Liver (tissue), 3 donors: Measurements from ENCODE around the gene AUP1.
A peak's percentile ranks its signal among the peaks of the same experiment; 100 is the strongest.

Experiments used
- FOXA1 ChIP-seq: IDR thresholded peaks from 2 replicates; pipeline ENCODE4 v1.6.1; 2016; ENCODE audit warnings: antibody characterized with exemption
- HNF4A ChIP-seq, 2 donors: conservative IDR thresholded peaks; 2 replicates each; pipeline ENCODE4 v1.6.1; 2016; ENCODE audit warnings: antibody characterized with exemption in 2 of 2, mild to moderate bottlenecking in 2 of 2
- HNF4G ChIP-seq: IDR thresholded peaks from 2 replicates; pipeline ENCODE4 v1.6.1; 2016; ENCODE audit warnings: antibody characterized with exemption
- JUND ChIP-seq, 2 donors: IDR thresholded peaks; 2 replicates each; pipeline ENCODE4 v1.6.1; 2016; ENCODE audit warnings: antibody characterized with exemption in 2 of 2
- RAD21 ChIP-seq, 2 donors: IDR thresholded peaks; 2 replicates each; pipeline ENCODE4 v1.6.1; 2016; ENCODE audit warnings: antibody characterized with exemption in 2 of 2, mild to moderate bottlenecking in 2 of 2
- SP1 ChIP-seq: IDR thresholded peaks from 2 replicates; pipeline ENCODE4 v1.6.1; 2018; ENCODE audit warnings: antibody characterized with exemption, mild to moderate bottlenecking
- TAF1 ChIP-seq: conservative IDR thresholded peaks from 2 replicates; pipeline ENCODE4 v1.6.1; 2016; ENCODE audit warnings: antibody characterized with exemption, mild to moderate bottlenecking
- YY1 ChIP-seq: IDR thresholded peaks from 2 replicates; pipeline ENCODE4 v1.6.1; 2016; ENCODE audit warnings: antibody characterized with exemption, mild to moderate bottlenecking
- TF ChIP-seq, protein P1 (sequence below): IDR thresholded peaks from 2 replicates; pipeline ENCODE4 v1.6.1; 2016; ENCODE audit warnings: antibody characterized with exemption
- TF ChIP-seq, protein P2 (sequence below): fragments of 150-350 bp; IDR thresholded peaks from 2 replicates; pipeline ENCODE4 v1.5.1; 2017; ENCODE audit warnings: improper control_type of control experiment, low read depth, low read length; ENCODE audit not compliant: missing input control
- TF ChIP-seq, protein P3 (sequence below): IDR thresholded peaks from 2 replicates; pipeline ENCODE4 v1.6.1; 2016; ENCODE audit warnings: antibody characterized with exemption, mild to moderate bottlenecking
- donor health status: healthy.
- donor health status: healthy.

DNA sequence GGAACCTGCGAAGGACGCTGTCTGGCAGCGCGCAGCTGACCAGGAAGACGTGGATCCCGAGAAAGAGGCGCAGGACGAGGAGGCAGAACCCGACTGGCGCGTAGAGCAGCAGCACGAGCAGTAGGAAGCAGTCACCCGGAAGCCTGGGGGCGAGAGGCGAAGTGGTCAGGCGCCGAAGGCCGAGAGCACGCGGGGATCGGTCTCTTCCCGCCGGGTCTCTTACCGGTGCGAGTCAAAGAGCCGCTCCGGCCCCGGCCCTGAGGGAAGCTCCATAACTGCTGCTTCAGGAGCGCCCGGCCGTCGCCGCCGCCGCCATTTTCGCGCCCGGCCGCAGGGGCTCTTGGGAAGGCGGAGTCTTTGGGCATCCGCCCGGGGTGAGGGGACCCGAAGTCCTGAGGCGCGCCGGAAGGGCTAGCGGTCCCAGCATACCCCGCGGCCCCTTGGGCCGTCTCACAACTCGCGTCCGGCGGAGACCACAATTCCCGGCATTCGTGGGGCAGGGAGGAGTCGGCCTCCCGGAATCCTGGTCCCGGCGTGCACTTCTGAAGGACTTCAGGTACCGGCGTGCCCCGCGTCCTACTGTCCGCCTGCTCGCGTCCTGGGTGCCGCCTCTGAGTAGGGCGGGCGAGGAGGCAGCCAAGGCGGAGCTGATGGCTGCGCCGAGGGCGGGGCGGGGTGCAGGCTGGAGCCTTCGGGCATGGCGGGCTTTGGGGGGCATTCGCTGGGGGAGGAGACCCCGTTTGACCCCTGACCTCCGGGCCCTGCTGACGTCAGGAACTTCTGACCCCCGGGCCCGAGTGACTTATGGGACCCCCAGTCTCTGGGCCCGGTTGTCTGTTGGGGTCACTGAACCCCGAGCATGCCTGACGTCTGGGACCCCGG is at the start of gene AUP1, which contains the start of gene HTRA2:
- TF ChIP-seq, protein P1, sequence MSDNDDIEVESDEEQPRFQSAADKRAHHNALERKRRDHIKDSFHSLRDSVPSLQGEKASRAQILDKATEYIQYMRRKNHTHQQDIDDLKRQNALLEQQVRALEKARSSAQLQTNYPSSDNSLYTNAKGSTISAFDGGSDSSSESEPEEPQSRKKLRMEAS: peak; percentile 93
- peak; percentile 46 for TF ChIP-seq TAF1
- TF ChIP-seq SP1: peak; percentile 94
- TF ChIP-seq, protein P2, sequence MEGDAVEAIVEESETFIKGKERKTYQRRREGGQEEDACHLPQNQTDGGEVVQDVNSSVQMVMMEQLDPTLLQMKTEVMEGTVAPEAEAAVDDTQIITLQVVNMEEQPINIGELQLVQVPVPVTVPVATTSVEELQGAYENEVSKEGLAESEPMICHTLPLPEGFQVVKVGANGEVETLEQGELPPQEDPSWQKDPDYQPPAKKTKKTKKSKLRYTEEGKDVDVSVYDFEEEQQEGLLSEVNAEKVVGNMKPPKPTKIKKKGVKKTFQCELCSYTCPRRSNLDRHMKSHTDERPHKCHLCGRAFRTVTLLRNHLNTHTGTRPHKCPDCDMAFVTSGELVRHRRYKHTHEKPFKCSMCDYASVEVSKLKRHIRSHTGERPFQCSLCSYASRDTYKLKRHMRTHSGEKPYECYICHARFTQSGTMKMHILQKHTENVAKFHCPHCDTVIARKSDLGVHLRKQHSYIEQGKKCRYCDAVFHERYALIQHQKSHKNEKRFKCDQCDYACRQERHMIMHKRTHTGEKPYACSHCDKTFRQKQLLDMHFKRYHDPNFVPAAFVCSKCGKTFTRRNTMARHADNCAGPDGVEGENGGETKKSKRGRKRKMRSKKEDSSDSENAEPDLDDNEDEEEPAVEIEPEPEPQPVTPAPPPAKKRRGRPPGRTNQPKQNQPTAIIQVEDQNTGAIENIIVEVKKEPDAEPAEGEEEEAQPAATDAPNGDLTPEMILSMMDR: no peak
- no peak for TF ChIP-seq HNF4G
- peak; percentile 69 to 82 for TF ChIP-seq HNF4A (conservative IDR thresholded peaks at IDR 0.05)
- TF ChIP-seq RAD21 (IDR thresholded peaks at IDR 0.05): peak; percentile 67 to 68
- TF ChIP-seq JUND (IDR thresholded peaks at IDR 0.05): peak; percentile 62 to 72
- TF ChIP-seq, protein P3, sequence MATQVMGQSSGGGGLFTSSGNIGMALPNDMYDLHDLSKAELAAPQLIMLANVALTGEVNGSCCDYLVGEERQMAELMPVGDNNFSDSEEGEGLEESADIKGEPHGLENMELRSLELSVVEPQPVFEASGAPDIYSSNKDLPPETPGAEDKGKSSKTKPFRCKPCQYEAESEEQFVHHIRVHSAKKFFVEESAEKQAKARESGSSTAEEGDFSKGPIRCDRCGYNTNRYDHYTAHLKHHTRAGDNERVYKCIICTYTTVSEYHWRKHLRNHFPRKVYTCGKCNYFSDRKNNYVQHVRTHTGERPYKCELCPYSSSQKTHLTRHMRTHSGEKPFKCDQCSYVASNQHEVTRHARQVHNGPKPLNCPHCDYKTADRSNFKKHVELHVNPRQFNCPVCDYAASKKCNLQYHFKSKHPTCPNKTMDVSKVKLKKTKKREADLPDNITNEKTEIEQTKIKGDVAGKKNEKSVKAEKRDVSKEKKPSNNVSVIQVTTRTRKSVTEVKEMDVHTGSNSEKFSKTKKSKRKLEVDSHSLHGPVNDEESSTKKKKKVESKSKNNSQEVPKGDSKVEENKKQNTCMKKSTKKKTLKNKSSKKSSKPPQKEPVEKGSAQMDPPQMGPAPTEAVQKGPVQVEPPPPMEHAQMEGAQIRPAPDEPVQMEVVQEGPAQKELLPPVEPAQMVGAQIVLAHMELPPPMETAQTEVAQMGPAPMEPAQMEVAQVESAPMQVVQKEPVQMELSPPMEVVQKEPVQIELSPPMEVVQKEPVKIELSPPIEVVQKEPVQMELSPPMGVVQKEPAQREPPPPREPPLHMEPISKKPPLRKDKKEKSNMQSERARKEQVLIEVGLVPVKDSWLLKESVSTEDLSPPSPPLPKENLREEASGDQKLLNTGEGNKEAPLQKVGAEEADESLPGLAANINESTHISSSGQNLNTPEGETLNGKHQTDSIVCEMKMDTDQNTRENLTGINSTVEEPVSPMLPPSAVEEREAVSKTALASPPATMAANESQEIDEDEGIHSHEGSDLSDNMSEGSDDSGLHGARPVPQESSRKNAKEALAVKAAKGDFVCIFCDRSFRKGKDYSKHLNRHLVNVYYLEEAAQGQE: peak; percentile 87
- TF ChIP-seq YY1: peak; percentile 99
- peak; percentile 76 for TF ChIP-seq FOXA1
